GM19467 (cell line): ENCODE measurements around the gene GPR107.

ENCODE experiments used
- ATAC-seq: cut with Tn5 transposase; IDR thresholded peaks from one replicate; pipeline ENCODE4 v1.9.1; 2021; ENCODE audit warnings: mild to moderate bottlenecking, moderate library complexity; ENCODE audit not compliant: unreplicated experiment

The GPR107 gene

GRCh38 chr9:130107234-130107861, 53.6 kb downstream of the GPR107 start:
- no peak for ATAC-seq

- no peak for ATAC-seq
These were observed 54.2 kb downstream of the GPR107 start for GRCh38 chr9:130107955-130108354.

GRCh38 chr9:130110166-130110565, 56.5 kb downstream of the GPR107 start:
- no peak for ATAC-seq

- no peak for ATAC-seq
These were observed 56.9 kb downstream of the GPR107 start for GRCh38 chr9:130110596-130111021.

- no peak for ATAC-seq
These were observed 58.3 kb downstream of the GPR107 start for GRCh38 chr9:130111786-130112537.

- ATAC-seq: no peak
These were observed 58.9 kb downstream of the GPR107 start for GRCh38 chr9:130112538-130113151.

- ATAC-seq: no peak
These were observed 61.0 kb downstream of the GPR107 start for GRCh38 chr9:130114741-130115140.

- ATAC-seq: no peak
These were observed 62.6 kb downstream of the GPR107 start for GRCh38 chr9:130116346-130116745.

- ATAC-seq: no peak
These were observed 63.7 kb downstream of the GPR107 start for GRCh38 chr9:130117376-130117775.

- no peak for ATAC-seq
These were observed 64.3 kb downstream of the GPR107 start for GRCh38 chr9:130117816-130118632.

GRCh38 chr9:130118841-130119518, 65.3 kb downstream of the GPR107 start:
- ATAC-seq: no peak

GRCh38 chr9:130119519-130120298, 66.0 kb downstream of the GPR107 start:
- no peak for ATAC-seq

- ATAC-seq: no peak
These were observed 66.5 kb downstream of the GPR107 start for GRCh38 chr9:130120299-130120587.

- ATAC-seq: no peak
These were observed 67.1 kb downstream of the GPR107 start for GRCh38 chr9:130120832-130121231.

- no peak for ATAC-seq
These were observed 68.8 kb downstream of the GPR107 start for GRCh38 chr9:130122456-130122855.

- ATAC-seq: no peak
These were observed 70.6 kb downstream of the GPR107 start for GRCh38 chr9:130124085-130124860.

GRCh38 chr9:130126721-130127433, 73.2 kb downstream of the GPR107 start:
- no peak for ATAC-seq

- ATAC-seq: no peak
These were observed 74.5 kb downstream of the GPR107 start for GRCh38 chr9:130128251-130128650.
